Smooth muscle cell (in vitro differentiated cells): ENCODE measurements around the gene MINDY4. TPM values are rescaled to one million over a fixed set of nuclear protein-coding genes. Genes with fewer than 3 reads are reported as not detected.

ENCODE experiments used
- DNase-seq: peaks from one replicate; lab custom pipeline; 2025; ENCODE audit not compliant: unreplicated experiment; lab: John Stamatoyannopoulos, UW
- H2AFZ ChIP-seq: fragments of 200-600 bp; sonication (generic); 2 replicates; pipeline ENCODE4 v1.6.0; 2016; ENCODE audit warnings: antibody characterized with exemption, low read depth, mild to moderate bottlenecking
- H3F3A ChIP-seq: fragments of 200-600 bp; sonication (generic); 2 replicates; pipeline ENCODE4 v1.6.0; 2017; ENCODE audit warnings: antibody characterized with exemption, low read depth
- H3K27ac ChIP-seq: fragments of 200-600 bp; sonication (generic); 2 replicates; pipeline ENCODE4 v1.5.1; 2016; ENCODE audit warnings: low read depth, mild to moderate bottlenecking
- H3K27me3 ChIP-seq: fragments of 200-600 bp; sonication (generic); 2 replicates; pipeline ENCODE4 v1.6.1; 2016; ENCODE audit warnings: low read depth, mild to moderate bottlenecking
- H3K36me3 ChIP-seq: fragments of 200-600 bp; sonication (generic); 2 replicates; pipeline ENCODE4 v1.5.1; 2016; ENCODE audit warnings: low read depth
- H3K4me1 ChIP-seq: fragments of 200-600 bp; sonication (generic); 2 replicates; pipeline ENCODE4 v1.5.1; 2016; ENCODE audit warnings: low read depth
- H3K4me2 ChIP-seq: fragments of 200-600 bp; sonication (generic); 2 replicates; pipeline ENCODE4 v1.6.0; 2016; ENCODE audit warnings: mild to moderate bottlenecking
- H3K4me3 ChIP-seq: fragments of 200-600 bp; sonication (generic); 2 replicates; pipeline ENCODE4 v1.5.1; 2016; ENCODE audit warnings: mild to moderate bottlenecking
- H3K79me2 ChIP-seq: fragments of 200-600 bp; sonication (generic); 2 replicates; pipeline ENCODE4 v1.6.0; 2016; ENCODE audit warnings: low read depth, mild to moderate bottlenecking
- H3K9ac ChIP-seq: fragments of 200-600 bp; sonication (generic); 2 replicates; pipeline ENCODE4 v1.6.0; 2016; ENCODE audit warnings: low read depth
- H3K9me3 ChIP-seq: fragments of 200-600 bp; sonication (generic); replicated peaks from 2 replicates; pipeline ENCODE4 v1.5.1; 2016; ENCODE audit warnings: low read depth
- H4K20me1 ChIP-seq: fragments of 200-600 bp; sonication (generic); 2 replicates; pipeline ENCODE4 v1.6.0; 2016; ENCODE audit warnings: low read depth
- WGBS: methylation state at CpG from one replicate; pipeline ENCODE4 v1.1.7; 2016; ENCODE audit warnings: low lambda C conversion rate; 5-methylcytosine and 5-hydroxymethylcytosine counted together
- polyA plus RNA-seq: library from polyadenylated mRNA; unstranded; fragments of >200 nt; fragmentation: Nextera tagmentation; extraction: Ambion mirVana; gene quantifications from 2 replicates; pipeline ENCODE4 v1.2.1, GENCODE V29; 2016
- total RNA-seq: library from RNA; depleted of rRNA; stranded (reverse); fragments of >200 nt; gene quantifications from 2 replicates; pipeline ENCODE4 v1.2.3, GENCODE V29; 2014
- TF ChIP-seq, protein P1 (sequence below): fragments of 200-600 bp; sonication (generic); IDR thresholded peaks from 2 replicates; pipeline ENCODE4 v1.5.1; 2017; ENCODE audit warnings: borderline replicate concordance, mild to moderate bottlenecking, antibody characterized with exemption; ENCODE audit not compliant: insufficient read depth, poor library complexity, severe bottlenecking

The MINDY4 gene
- total and polyA plus RNA-seq, 2 experiments from 2014 or later: 4.9 to 5.3 TPM

- Histone ChIP-seq H3K36me3 (no peaks in the 10 kb centered on the region), H3K9ac (no peak overlapping the region), H3K4me2 (peak overlapping the region; percentile 77), H3K27ac (peak overlapping the region; percentile 63), H3K4me3 (no peak overlapping the region), H3F3A (no peaks in the 10 kb centered on the region), H4K20me1 (no peaks in the 10 kb centered on the region), H2AFZ (no peak overlapping the region), H3K79me2 (no peaks in the 10 kb centered on the region), H3K9me3 (no peaks in the 10 kb centered on the region), H3K4me1 (peaks cover 30% of the 10 kb centered on the region), H3K27me3 (no peaks in the 10 kb centered on the region)
- 14% methylated on average over 12 of the region's 12 CpGs for WGBS
- DNase-seq: no peak
- TF ChIP-seq, protein P1, sequence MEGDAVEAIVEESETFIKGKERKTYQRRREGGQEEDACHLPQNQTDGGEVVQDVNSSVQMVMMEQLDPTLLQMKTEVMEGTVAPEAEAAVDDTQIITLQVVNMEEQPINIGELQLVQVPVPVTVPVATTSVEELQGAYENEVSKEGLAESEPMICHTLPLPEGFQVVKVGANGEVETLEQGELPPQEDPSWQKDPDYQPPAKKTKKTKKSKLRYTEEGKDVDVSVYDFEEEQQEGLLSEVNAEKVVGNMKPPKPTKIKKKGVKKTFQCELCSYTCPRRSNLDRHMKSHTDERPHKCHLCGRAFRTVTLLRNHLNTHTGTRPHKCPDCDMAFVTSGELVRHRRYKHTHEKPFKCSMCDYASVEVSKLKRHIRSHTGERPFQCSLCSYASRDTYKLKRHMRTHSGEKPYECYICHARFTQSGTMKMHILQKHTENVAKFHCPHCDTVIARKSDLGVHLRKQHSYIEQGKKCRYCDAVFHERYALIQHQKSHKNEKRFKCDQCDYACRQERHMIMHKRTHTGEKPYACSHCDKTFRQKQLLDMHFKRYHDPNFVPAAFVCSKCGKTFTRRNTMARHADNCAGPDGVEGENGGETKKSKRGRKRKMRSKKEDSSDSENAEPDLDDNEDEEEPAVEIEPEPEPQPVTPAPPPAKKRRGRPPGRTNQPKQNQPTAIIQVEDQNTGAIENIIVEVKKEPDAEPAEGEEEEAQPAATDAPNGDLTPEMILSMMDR: no peak
Observed at GRCh38 chr7:30880125-30880720, 109.0 kb downstream of the MINDY4 start.

- no peak overlapping the region for H3K9ac ChIP-seq
- 25% methylated on average over 4 of the region's 4 CpGs for WGBS
Observed at GRCh38 chr7:30880941-30881340, 109.7 kb downstream of the MINDY4 start.

DNA sequence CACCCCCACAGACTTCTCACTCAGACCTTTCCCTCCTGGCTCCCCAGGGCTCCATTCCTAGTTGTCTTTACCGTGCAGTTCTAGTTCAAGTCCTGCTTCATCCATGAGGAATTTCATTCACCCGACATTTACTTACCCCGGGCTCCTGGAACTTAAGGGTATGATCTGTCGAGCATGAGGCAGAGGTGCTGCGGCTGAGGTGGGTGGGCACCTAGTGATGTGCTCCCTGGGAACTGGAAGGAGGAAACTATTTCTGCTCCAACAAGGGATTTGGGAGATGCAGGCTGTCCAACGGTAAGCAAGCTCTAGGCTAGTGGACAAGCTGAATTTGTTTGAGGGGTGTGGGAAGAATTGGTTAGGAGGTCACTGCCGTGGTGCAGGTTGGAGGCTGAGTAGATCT lies 110.2 kb downstream of the MINDY4 start:
- H3K9ac ChIP-seq: no peak overlapping the region
- peak overlapping the region; percentile 63 for H3K27ac ChIP-seq
- peaks cover 34% of the 10 kb centered on the region for H3K4me1 ChIP-seq
- H3K36me3 ChIP-seq: no peaks in the 10 kb centered on the region
- no peak overlapping the region for H2AFZ ChIP-seq
- H3K9me3 ChIP-seq: no peaks in the 10 kb centered on the region
- no peaks in the 10 kb centered on the region for H3F3A ChIP-seq
- no peak for DNase-seq
- TF ChIP-seq, protein P1: no peak
- H3K79me2 ChIP-seq: no peaks in the 10 kb centered on the region
- no peaks in the 10 kb centered on the region for H3K27me3 ChIP-seq
- peak overlapping the region; percentile 77 for H3K4me2 ChIP-seq
- no peaks in the 10 kb centered on the region for H4K20me1 ChIP-seq
- WGBS: 80% methylated on average over 7 of the region's 7 CpGs
- H3K4me3 ChIP-seq: no peak overlapping the region

More at GRCh38 chr7:30880941-30881340, 109.7 kb downstream of the MINDY4 start:
- Histone ChIP-seq H3K36me3 (no peaks in the 10 kb centered on the region), H3K9me3 (no peaks in the 10 kb centered on the region), H3K4me3 (no peak overlapping the region), H3K79me2 (no peaks in the 10 kb centered on the region), H3K4me2 (peak overlapping the region; percentile 77), H3K27ac (peak overlapping the region; percentile 63), H2AFZ (no peak overlapping the region), H3K27me3 (no peaks in the 10 kb centered on the region), H3F3A (no peaks in the 10 kb centered on the region), H4K20me1 (no peaks in the 10 kb centered on the region), H3K4me1 (peaks cover 30% of the 10 kb centered on the region)
- no peak for DNase-seq
- TF ChIP-seq, protein P1: no peak

DNA sequence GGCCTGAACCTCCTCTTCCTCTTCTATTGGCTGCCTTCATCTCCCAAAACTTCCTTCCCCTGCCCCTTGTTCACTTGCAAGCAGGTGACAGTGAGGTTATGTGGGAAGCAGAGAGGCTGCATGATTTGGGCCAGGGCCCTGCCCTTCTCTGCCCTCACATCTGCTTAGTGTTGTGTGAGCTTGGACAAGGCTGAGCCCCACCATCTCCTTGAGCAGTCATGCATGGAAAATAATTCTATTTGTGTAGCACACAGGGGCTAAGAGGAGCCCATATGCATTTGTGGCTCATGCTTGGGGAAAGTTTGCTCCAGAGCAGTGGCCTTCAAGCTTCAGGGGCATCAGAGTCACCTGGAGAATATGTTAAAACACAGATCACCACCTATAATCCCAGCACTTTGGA lies 113.7 kb downstream of the MINDY4 start:
- peaks cover 49% of the 10 kb centered on the region for H3K4me1 ChIP-seq
- H3K9me3 ChIP-seq: no peaks in the 10 kb centered on the region
- H3K79me2 ChIP-seq: no peaks in the 10 kb centered on the region
- H3K27me3 ChIP-seq: no peaks in the 10 kb centered on the region
- no peaks in the 10 kb centered on the region for H4K20me1 ChIP-seq
- peaks cover 16% of the 10 kb centered on the region for H3F3A ChIP-seq
- H3K4me3 ChIP-seq: no peak overlapping the region
- no peak overlapping the region for H2AFZ ChIP-seq
- no peak overlapping the region for H3K4me2 ChIP-seq
- DNase-seq: no peak
- no peak overlapping the region for H3K9ac ChIP-seq
- TF ChIP-seq, protein P1: no peak
- no peaks in the 10 kb centered on the region for H3K36me3 ChIP-seq
- H3K27ac ChIP-seq: no peak overlapping the region
